Epidermal melanocyte (primary cell): ENCODE data around the gene PRAMEF11.

ENCODE experiments used
- DNase-seq: peaks from one replicate; pipeline ENCODE4 v3.0.0; 2011; ENCODE audit warnings: low spot score; ENCODE audit not compliant: insufficient read length

The PRAMEF11 gene

DNA sequence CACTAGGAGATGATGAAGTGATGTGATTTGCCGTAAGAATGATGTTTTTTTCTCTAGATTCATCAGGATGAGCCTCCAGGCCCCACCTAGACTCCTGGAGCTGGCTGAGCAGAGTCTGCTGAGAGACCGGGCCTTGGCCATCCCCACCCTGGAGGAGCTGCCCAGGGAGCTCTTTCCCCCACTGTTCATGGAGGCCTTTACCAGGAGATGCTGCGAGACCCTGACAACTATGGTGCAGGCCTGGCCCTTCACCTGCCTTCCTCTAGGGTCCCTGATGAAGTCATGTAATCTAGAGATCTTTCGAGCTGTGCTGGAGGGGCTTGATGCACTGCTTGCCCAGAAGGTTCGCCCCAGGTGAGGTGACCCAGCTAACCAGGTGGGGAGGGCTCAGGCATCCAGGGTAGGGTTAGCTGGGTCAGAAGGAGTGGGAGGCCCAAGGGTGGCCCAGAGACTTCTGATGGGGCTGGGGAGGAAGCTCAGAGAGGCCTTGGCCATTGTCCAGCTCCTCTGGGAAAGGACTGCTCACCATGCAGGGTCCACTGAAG, 56.3 kb downstream of the PRAMEF11 start:
- DNase-seq = no peak
